ENCODE data around the gene PTPRN2. TPM values are rescaled to one million over a fixed set of nuclear protein-coding genes. Genes with fewer than 3 reads are reported as not detected.

The PTPRN2 gene
- total RNA-seq, 1 experiment from 2014 or later = 2.1 TPM

GRCh38 chr7:158008267-158008666, 579.4 kb downstream of the PTPRN2 start:
- TF ChIP-seq YY1 (IDR thresholded peaks at IDR 0.05; ENCODE audit: extremely low read depth, insufficient replicate concordance, low read depth, low read length) (no peak), POLR2A (IDR thresholded peaks at IDR 0.05; ENCODE audit: borderline replicate concordance, extremely low read depth, insufficient read depth, insufficient read length) (no peak), POLR2AphosphoS5 (IDR thresholded peaks at IDR 0.05; ENCODE audit: low read depth, low read length) (no peak), EGR1 (IDR thresholded peaks at IDR 0.05; ENCODE audit: low read depth) (no peak), SP1 (IDR thresholded peaks at IDR 0.05; ENCODE audit: low read depth) (no peak), TCF7L2 (IDR thresholded peaks at IDR 0.05; ENCODE audit: borderline replicate concordance, extremely low read depth, insufficient read depth, insufficient read length) (no peak), JUND (IDR thresholded peaks at IDR 0.05) (no peak)
- Histone ChIP-seq H3K4me1 (ENCODE audit: control insufficient read depth in 1 of 2, insufficient read depth in 2 of 2, low read length in 2 of 2) (no peaks in the 10 kb centered on the region), H2AFZ (ENCODE audit: low read depth, low read length, poor library complexity, severe bottlenecking) (no peak overlapping the region), H3K9me3 (ENCODE audit: control insufficient read depth in 1 of 2, insufficient read depth in 1 of 2, low read depth in 1 of 2, low read length in 2 of 2) (no peaks in the 10 kb centered on the region), H3K27ac (ENCODE audit: low read depth, low read length) (no peak overlapping the region), H4K20me1 (ENCODE audit: insufficient read depth) (no peaks in the 10 kb centered on the region), H3K27me3 (ENCODE audit: insufficient read depth, low read length) (no peaks in the 10 kb centered on the region; the same call in 1 of the 2 replicates), H3K36me3 (ENCODE audit: control insufficient read depth in 1 of 2, insufficient read depth in 2 of 2, low read length in 2 of 2) (no peaks in the 10 kb centered on the region), H3K4me2 (ENCODE audit: low read length) (no peak overlapping the region), H3K9me2 (ENCODE audit: insufficient read depth) (no peaks in the 10 kb centered on the region), H3K79me2 (ENCODE audit: insufficient read depth, low read length) (no peaks in the 10 kb centered on the region), H3K4me3 (replicated peaks in 1 of 2; ENCODE audit: low read depth in 1 of 2, low read length in 2 of 2) (no peak overlapping the region), H3K9ac (ENCODE audit: low read length) (no peak overlapping the region)
- intact Hi-C loops (cut with micrococcal nuclease) = no loop called here
- DNase-seq (ENCODE audit: low read depth, low spot score) (no peak), ATAC-seq (no peak)
- CTCF ChIA-PET = no interaction called here
- RAD21 ChIA-PET (ENCODE audit: low non-redundant PET in 1 of 2, low total read pairs in 2 of 2, uncharacterized antibody in 2 of 2, unreplicated experiment in 2 of 2) = no interaction called here
- BruUV-seq (replicated peaks) = no TSS peak
- POLR2A ChIA-PET = no interaction called here

GRCh38 chr7:158007697-158008257, 579.8 kb downstream of the PTPRN2 start:
- Histone ChIP-seq H3K9me2 (ENCODE audit: insufficient read depth) (no peaks in the 10 kb centered on the region), H3K9ac (ENCODE audit: low read length) (no peak overlapping the region), H3K36me3 (ENCODE audit: control insufficient read depth in 1 of 2, insufficient read depth in 2 of 2, low read length in 2 of 2) (no peaks in the 10 kb centered on the region), H3K9me3 (ENCODE audit: control insufficient read depth in 1 of 2, insufficient read depth in 1 of 2, low read depth in 1 of 2, low read length in 2 of 2) (no peaks in the 10 kb centered on the region), H3K27ac (ENCODE audit: low read depth, low read length) (no peak overlapping the region), H3K4me3 (replicated peaks in 1 of 2; ENCODE audit: low read depth in 1 of 2, low read length in 2 of 2) (no peak overlapping the region), H3K4me2 (ENCODE audit: low read length) (no peak overlapping the region), H4K20me1 (ENCODE audit: insufficient read depth) (no peaks in the 10 kb centered on the region), H3K4me1 (ENCODE audit: control insufficient read depth in 1 of 2, insufficient read depth in 2 of 2, low read length in 2 of 2) (no peaks in the 10 kb centered on the region), H3K27me3 (ENCODE audit: insufficient read depth, low read length) (no peaks in the 10 kb centered on the region; the same call in 1 of the 2 replicates), H3K79me2 (ENCODE audit: insufficient read depth, low read length) (no peaks in the 10 kb centered on the region), H2AFZ (ENCODE audit: low read depth, low read length, poor library complexity, severe bottlenecking) (no peak overlapping the region)
- ChIA-PET POLR2A (no interaction called here), CTCF (no interaction called here), RAD21 (ENCODE audit: low non-redundant PET in 1 of 2, low total read pairs in 2 of 2, uncharacterized antibody in 2 of 2, unreplicated experiment in 2 of 2) (no interaction called here)
- no peak for DNase-seq (ENCODE audit: low read depth, low spot score)
- TF ChIP-seq ZNF274 (IDR thresholded peaks at IDR 0.05; ENCODE audit: low read depth, low read length) (no peak), SIN3A (IDR thresholded peaks at IDR 0.05; ENCODE audit: low read depth) (no peak), POLR2AphosphoS5 (IDR thresholded peaks at IDR 0.05; ENCODE audit: low read depth, low read length) (no peak), EGR1 (IDR thresholded peaks at IDR 0.05; ENCODE audit: low read depth) (no peak), REST (IDR thresholded peaks at IDR 0.05; ENCODE audit: low read depth) (no peak)
- no TSS peak for BruUV-seq (replicated peaks)
- no peak for ATAC-seq
- intact Hi-C loops (cut with micrococcal nuclease) = no loop called here
